Measurements from ENCODE around the gene NTM. TPM values are rescaled to one million over a fixed set of nuclear protein-coding genes. Genes with fewer than 3 reads are reported as not detected.

The NTM gene
- total RNA-seq, 1 experiment from 2014 or later, result not detected

GRCh38 chr11:131671734-131672133, 301.3 kb downstream of the NTM start:
- Histone ChIP-seq H3K9me3 (ENCODE audit: control insufficient read depth in 1 of 2, insufficient read depth in 1 of 2, low read depth in 1 of 2, low read length in 2 of 2) (no peaks in the 10 kb centered on the region), H3K79me2 (ENCODE audit: insufficient read depth, low read length) (no peaks in the 10 kb centered on the region), H3K4me3 (replicated peaks in 1 of 2; ENCODE audit: low read depth in 1 of 2, low read length in 2 of 2) (no peak overlapping the region), H2AFZ (ENCODE audit: low read depth, low read length, poor library complexity, severe bottlenecking) (no peak overlapping the region), H3K9ac (ENCODE audit: low read length) (no peak overlapping the region), H3K27ac (ENCODE audit: low read depth, low read length) (no peak overlapping the region), H4K20me1 (ENCODE audit: insufficient read depth) (no peaks in the 10 kb centered on the region), H3K4me2 (ENCODE audit: low read length) (no peak overlapping the region), H3K9me2 (ENCODE audit: insufficient read depth) (no peaks in the 10 kb centered on the region), H3K27me3 (ENCODE audit: insufficient read depth, low read length) (no peaks in the 10 kb centered on the region), H3K36me3 (ENCODE audit: control insufficient read depth in 1 of 2, insufficient read depth in 2 of 2, low read length in 2 of 2) (no peaks in the 10 kb centered on the region), H3K4me1 (ENCODE audit: control insufficient read depth in 1 of 2, insufficient read depth in 2 of 2, low read length in 2 of 2) (no peaks in the 10 kb centered on the region)
- ATAC-seq (no peak), DNase-seq (ENCODE audit: low read depth, low spot score) (no peak)
- ChIA-PET POLR2A (no interaction called here), RAD21 (ENCODE audit: low non-redundant PET in 1 of 2, low total read pairs in 2 of 2, uncharacterized antibody in 2 of 2, unreplicated experiment in 2 of 2) (no interaction called here), CTCF (no interaction called here)
- intact Hi-C loops (cut with micrococcal nuclease), result loop anchor here (5.0 kb wide), 1 partner anchor 1239 kb away; no protein-coding TSS in a partner anchor
- BruUV-seq (replicated peaks), result no TSS peak
- TF ChIP-seq, protein P1, sequence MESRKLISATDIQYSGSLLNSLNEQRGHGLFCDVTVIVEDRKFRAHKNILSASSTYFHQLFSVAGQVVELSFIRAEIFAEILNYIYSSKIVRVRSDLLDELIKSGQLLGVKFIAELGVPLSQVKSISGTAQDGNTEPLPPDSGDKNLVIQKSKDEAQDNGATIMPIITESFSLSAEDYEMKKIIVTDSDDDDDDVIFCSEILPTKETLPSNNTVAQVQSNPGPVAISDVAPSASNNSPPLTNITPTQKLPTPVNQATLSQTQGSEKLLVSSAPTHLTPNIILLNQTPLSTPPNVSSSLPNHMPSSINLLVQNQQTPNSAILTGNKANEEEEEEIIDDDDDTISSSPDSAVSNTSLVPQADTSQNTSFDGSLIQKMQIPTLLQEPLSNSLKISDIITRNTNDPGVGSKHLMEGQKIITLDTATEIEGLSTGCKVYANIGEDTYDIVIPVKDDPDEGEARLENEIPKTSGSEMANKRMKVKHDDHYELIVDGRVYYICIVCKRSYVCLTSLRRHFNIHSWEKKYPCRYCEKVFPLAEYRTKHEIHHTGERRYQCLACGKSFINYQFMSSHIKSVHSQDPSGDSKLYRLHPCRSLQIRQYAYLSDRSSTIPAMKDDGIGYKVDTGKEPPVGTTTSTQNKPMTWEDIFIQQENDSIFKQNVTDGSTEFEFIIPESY (IDR thresholded peaks at IDR 0.05; ENCODE audit: extremely low read depth, insufficient replicate concordance, low read length), result no peak

- Histone ChIP-seq H3K4me1 (ENCODE audit: control insufficient read depth in 1 of 2, insufficient read depth in 2 of 2, low read length in 2 of 2) (no peaks in the 10 kb centered on the region), H3K27me3 (ENCODE audit: insufficient read depth, low read length) (no peaks in the 10 kb centered on the region), H3K36me3 (ENCODE audit: control insufficient read depth in 1 of 2, insufficient read depth in 2 of 2, low read length in 2 of 2) (no peaks in the 10 kb centered on the region), H3K79me2 (ENCODE audit: insufficient read depth, low read length) (no peaks in the 10 kb centered on the region), H3K4me3 (replicated peaks in 1 of 2; ENCODE audit: low read depth in 1 of 2, low read length in 2 of 2) (no peak overlapping the region), H4K20me1 (ENCODE audit: insufficient read depth) (no peaks in the 10 kb centered on the region), H3K4me2 (ENCODE audit: low read length) (no peak overlapping the region), H3K9me2 (ENCODE audit: insufficient read depth) (no peaks in the 10 kb centered on the region), H2AFZ (ENCODE audit: low read depth, low read length, poor library complexity, severe bottlenecking) (no peak overlapping the region), H3K9ac (ENCODE audit: low read length) (no peak overlapping the region), H3K27ac (ENCODE audit: low read depth, low read length) (no peak overlapping the region), H3K9me3 (ENCODE audit: control insufficient read depth in 1 of 2, insufficient read depth in 1 of 2, low read depth in 1 of 2, low read length in 2 of 2) (no peaks in the 10 kb centered on the region)
- no TSS peak for BruUV-seq (replicated peaks)
- DNase-seq (ENCODE audit: low read depth, low spot score) (no peak), ATAC-seq (no peak)
- intact Hi-C loops (cut with micrococcal nuclease), result loop anchor here (5.0 kb wide), 1 partner anchor 1240 kb away; no protein-coding TSS in a partner anchor
- POLR2A ChIA-PET, result no interaction called here
- CTCF ChIA-PET, result no interaction called here
- RAD21 ChIA-PET (ENCODE audit: low non-redundant PET in 1 of 2, low total read pairs in 2 of 2, uncharacterized antibody in 2 of 2, unreplicated experiment in 2 of 2), result no interaction called here
- TF ChIP-seq EZH2phosphoT487 (IDR thresholded peaks at IDR 0.05; ENCODE audit: borderline replicate concordance) (no peak), EGR1 (IDR thresholded peaks at IDR 0.05; ENCODE audit: low read depth) (no peak), ZFX (IDR thresholded peaks at IDR 0.05) (no peak), SIN3A (IDR thresholded peaks at IDR 0.05; ENCODE audit: low read depth) (no peak), YY1 (IDR thresholded peaks at IDR 0.05; ENCODE audit: extremely low read depth, insufficient replicate concordance, low read depth, low read length) (no peak), TCF7L2 (IDR thresholded peaks at IDR 0.05; ENCODE audit: borderline replicate concordance, extremely low read depth, insufficient read depth, insufficient read length) (no peak), POLR2A (IDR thresholded peaks at IDR 0.05; ENCODE audit: borderline replicate concordance, extremely low read depth, insufficient read depth, insufficient read length) (no peak), ZNF274 (IDR thresholded peaks at IDR 0.05; ENCODE audit: low read depth, low read length) (no peak), SRF (IDR thresholded peaks at IDR 0.05; ENCODE audit: low read depth) (no peak), POLR2AphosphoS5 (IDR thresholded peaks at IDR 0.05; ENCODE audit: low read depth, low read length) (no peak), REST (IDR thresholded peaks at IDR 0.05; ENCODE audit: low read depth) (no peak), ELF1 (IDR thresholded peaks at IDR 0.05; ENCODE audit: borderline replicate concordance, low read depth) (no peak)
- TF ChIP-seq, protein P2, sequence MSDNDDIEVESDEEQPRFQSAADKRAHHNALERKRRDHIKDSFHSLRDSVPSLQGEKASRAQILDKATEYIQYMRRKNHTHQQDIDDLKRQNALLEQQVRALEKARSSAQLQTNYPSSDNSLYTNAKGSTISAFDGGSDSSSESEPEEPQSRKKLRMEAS (IDR thresholded peaks at IDR 0.05), result no peak
These were observed 301.8 kb downstream of the NTM start for GRCh38 chr11:131672191-131672590.

Measured in HCT116 (cell line).